Neural progenitor cell (in vitro differentiated cells): Measurements from ENCODE around the gene GTPBP3.

ENCODE experiments used
- EZH2 ChIP-seq: fragments of 200-600 bp; sonication (generic); IDR thresholded peaks from 2 replicates; pipeline ENCODE4 v1.6.1; 2017; ENCODE audit warnings: antibody characterized with exemption, mild to moderate bottlenecking, moderate library complexity
- EZH2phosphoT487 ChIP-seq: fragments of 200-600 bp; sonication (generic); IDR thresholded peaks from 2 replicates; pipeline ENCODE4 v1.6.1; 2017; ENCODE audit warnings: antibody characterized with exemption
- TF ChIP-seq, protein P1 (sequence below): fragments of 200-600 bp; sonication (generic); IDR thresholded peaks from 2 replicates; pipeline ENCODE4 v1.5.1; 2017; ENCODE audit warnings: antibody characterized with exemption, mild to moderate bottlenecking

DNA sequence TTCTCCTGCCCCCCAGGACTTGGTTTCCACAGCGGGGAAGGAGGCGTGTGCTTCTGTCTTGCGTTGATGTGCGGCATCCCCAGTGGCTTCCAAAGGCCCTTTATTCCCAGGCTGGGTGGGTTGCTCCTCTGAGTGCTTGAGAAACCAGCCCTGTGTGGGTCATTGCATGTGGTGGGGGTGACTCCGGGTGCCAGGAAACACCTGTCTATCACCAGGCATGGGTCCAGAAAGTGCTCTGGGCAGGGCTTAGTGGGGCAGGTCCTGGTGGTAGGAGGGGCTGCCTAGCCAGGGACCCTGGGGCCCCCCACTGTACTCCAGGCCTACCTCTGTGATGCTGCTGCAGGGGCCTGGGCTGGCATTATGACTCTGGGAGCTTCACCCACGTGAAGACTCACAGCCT lies 18.4 kb upstream of the GTPBP3 start:
- TF ChIP-seq EZH2phosphoT487, result no peak
- TF ChIP-seq, protein P1, sequence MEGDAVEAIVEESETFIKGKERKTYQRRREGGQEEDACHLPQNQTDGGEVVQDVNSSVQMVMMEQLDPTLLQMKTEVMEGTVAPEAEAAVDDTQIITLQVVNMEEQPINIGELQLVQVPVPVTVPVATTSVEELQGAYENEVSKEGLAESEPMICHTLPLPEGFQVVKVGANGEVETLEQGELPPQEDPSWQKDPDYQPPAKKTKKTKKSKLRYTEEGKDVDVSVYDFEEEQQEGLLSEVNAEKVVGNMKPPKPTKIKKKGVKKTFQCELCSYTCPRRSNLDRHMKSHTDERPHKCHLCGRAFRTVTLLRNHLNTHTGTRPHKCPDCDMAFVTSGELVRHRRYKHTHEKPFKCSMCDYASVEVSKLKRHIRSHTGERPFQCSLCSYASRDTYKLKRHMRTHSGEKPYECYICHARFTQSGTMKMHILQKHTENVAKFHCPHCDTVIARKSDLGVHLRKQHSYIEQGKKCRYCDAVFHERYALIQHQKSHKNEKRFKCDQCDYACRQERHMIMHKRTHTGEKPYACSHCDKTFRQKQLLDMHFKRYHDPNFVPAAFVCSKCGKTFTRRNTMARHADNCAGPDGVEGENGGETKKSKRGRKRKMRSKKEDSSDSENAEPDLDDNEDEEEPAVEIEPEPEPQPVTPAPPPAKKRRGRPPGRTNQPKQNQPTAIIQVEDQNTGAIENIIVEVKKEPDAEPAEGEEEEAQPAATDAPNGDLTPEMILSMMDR, result no peak
- no peak for TF ChIP-seq EZH2
